ENCODE data around the gene TMEM245. TPM values are rescaled to one million over a fixed set of nuclear protein-coding genes. Genes with fewer than 3 reads are reported as not detected.

The TMEM245 gene
- total RNA-seq, 1 experiment from 2014 or later = 59.8 TPM

GRCh38 chr9:109159583-109159982 is 39.8 kb upstream of the TMEM245 start:
- Histone ChIP-seq H3K4me1 (ENCODE audit: insufficient read depth, low read length, poor library complexity, severe bottlenecking) (no peaks in the 10 kb centered on the region), H3K27me3 (replicated peaks; ENCODE audit: insufficient read depth, low read depth, low read length, poor library complexity) (peaks cover 15% of the 10 kb centered on the region), H3K4me3 (ENCODE audit: low read depth, low read length, poor library complexity, severe bottlenecking) (no peak overlapping the region), H3K9me3 (ENCODE audit: low read depth, low read length, poor library complexity, severe bottlenecking) (no peaks in the 10 kb centered on the region), H3K36me3 (ENCODE audit: insufficient read depth, low read length, poor library complexity, severe bottlenecking) (no peaks in the 10 kb centered on the region), H3K27ac (ENCODE audit: low read depth, low read length, poor library complexity, severe bottlenecking) (no peak overlapping the region)
- no peak for DNase-seq (ENCODE audit: low spot score)
- POLR2A ChIA-PET (ENCODE audit: low non-redundant PET) = no interaction called here
- CTCF ChIA-PET = no interaction called here
- no peak for TF ChIP-seq CTCF (conservative IDR thresholded peaks at IDR 0.05; ENCODE audit: low read depth, low read length)
- BruUV-seq (replicated peaks) = no TSS peak
- intact Hi-C loops (cut with micrococcal nuclease; ENCODE audit: unreplicated experiment) = no loop called here

- CTCF ChIA-PET = no interaction called here
- no TSS peak for BruUV-seq (replicated peaks)
- peaks cover 11% of the 10 kb centered on the region for H3K27me3 ChIP-seq (replicated peaks; ENCODE audit: insufficient read depth, low read depth, low read length, poor library complexity)
- H3K36me3 ChIP-seq (ENCODE audit: insufficient read depth, low read length, poor library complexity, severe bottlenecking) = no peaks in the 10 kb centered on the region
- TF ChIP-seq EZH2 (IDR thresholded peaks at IDR 0.05; ENCODE audit: borderline replicate concordance, low read depth, low read length, poor library complexity, severe bottlenecking) (no peak), CTCF (conservative IDR thresholded peaks at IDR 0.05; ENCODE audit: low read depth, low read length) (no peak)
- no peaks in the 10 kb centered on the region for H3K9me3 ChIP-seq (ENCODE audit: low read depth, low read length, poor library complexity, severe bottlenecking)
- H3K27ac ChIP-seq (ENCODE audit: low read depth, low read length, poor library complexity, severe bottlenecking) = no peak overlapping the region
- POLR2A ChIA-PET (ENCODE audit: low non-redundant PET) = no interaction called here
- H3K4me3 ChIP-seq (ENCODE audit: low read depth, low read length, poor library complexity, severe bottlenecking) = no peak overlapping the region
- no peaks in the 10 kb centered on the region for H3K4me1 ChIP-seq (ENCODE audit: insufficient read depth, low read length, poor library complexity, severe bottlenecking)
- peak; percentile 6 for DNase-seq (ENCODE audit: low spot score)
- intact Hi-C loops (cut with micrococcal nuclease; ENCODE audit: unreplicated experiment) = no loop called here
These were observed 38.9 kb upstream of the TMEM245 start for GRCh38 chr9:109158651-109159050.

GRCh38 chr9:109156708-109157107 is 37.0 kb upstream of the TMEM245 start:
- no peak for DNase-seq (ENCODE audit: low spot score)
- Histone ChIP-seq H3K36me3 (ENCODE audit: insufficient read depth, low read length, poor library complexity, severe bottlenecking) (no peaks in the 10 kb centered on the region), H3K9me3 (ENCODE audit: low read depth, low read length, poor library complexity, severe bottlenecking) (peaks cover 6% of the 10 kb centered on the region), H3K27ac (ENCODE audit: low read depth, low read length, poor library complexity, severe bottlenecking) (no peak overlapping the region), H3K4me3 (ENCODE audit: low read depth, low read length, poor library complexity, severe bottlenecking) (no peak overlapping the region), H3K4me1 (ENCODE audit: insufficient read depth, low read length, poor library complexity, severe bottlenecking) (no peaks in the 10 kb centered on the region), H3K27me3 (replicated peaks; ENCODE audit: insufficient read depth, low read depth, low read length, poor library complexity) (no peaks in the 10 kb centered on the region)
- intact Hi-C loops (cut with micrococcal nuclease; ENCODE audit: unreplicated experiment) = no loop called here
- CTCF ChIA-PET = no interaction called here
- no TSS peak for BruUV-seq (replicated peaks)
- POLR2A ChIA-PET (ENCODE audit: low non-redundant PET) = no interaction called here
- TF ChIP-seq CTCF (conservative IDR thresholded peaks at IDR 0.05; ENCODE audit: low read depth, low read length) (no peak), EZH2 (IDR thresholded peaks at IDR 0.05; ENCODE audit: borderline replicate concordance, low read depth, low read length, poor library complexity, severe bottlenecking) (no peak)
